GM18870 (cell line): Measurements from ENCODE around the gene NDUFA8.
A peak's percentile ranks its signal among the peaks of the same experiment; 100 is the strongest.

Experiments used
- ATAC-seq: cut with Tn5 transposase; IDR thresholded peaks from one replicate; pipeline ENCODE4 v1.9.1; 2021; ENCODE audit warnings: moderate library complexity; ENCODE audit not compliant: unreplicated experiment

NDUFA8 gene

DNA sequence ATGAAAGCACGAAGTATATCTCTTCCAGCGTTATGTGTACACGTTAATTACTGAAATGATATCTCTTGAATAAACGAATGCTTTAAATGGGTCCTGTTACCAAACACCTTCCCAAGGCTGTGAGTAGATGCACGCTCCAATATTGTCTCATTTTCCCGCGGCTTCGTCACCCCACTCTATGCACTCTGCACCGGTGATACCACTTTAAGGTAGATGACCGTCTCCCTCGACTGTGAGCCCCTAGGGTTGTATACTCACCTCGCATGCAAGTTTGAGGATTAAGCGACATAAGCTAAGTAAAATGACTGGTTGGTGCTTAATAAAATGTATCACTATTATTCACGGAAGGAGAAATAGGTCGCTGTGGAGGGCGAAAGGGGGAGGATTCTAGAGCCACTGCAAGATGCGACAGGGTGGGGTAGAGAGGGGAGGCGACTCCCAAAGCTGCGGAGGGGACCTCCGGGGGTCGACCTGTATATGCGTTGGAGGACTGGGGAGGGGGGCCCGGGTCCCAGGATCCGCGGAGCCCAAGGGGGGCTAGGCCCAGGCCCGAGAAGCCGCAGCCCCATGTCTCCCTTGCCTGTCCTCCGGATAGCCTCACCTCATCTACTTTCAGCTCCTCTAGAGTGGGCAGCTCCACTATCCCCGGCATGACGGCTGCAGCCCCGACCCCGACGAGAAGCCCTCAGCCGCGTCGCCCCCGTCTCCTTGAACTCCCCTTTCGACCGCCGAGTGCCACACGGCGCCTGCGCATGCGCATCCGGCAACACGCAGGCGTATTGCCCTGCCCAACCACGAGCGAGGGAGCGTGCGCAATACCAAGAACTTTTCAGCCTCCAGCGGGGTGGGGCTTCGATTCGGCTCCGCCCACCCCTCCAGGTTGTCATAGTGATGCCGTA, at the start of gene NDUFA8, which contains the start of gene MORN5:
Gene NDUFA8, minus strand, starts transcription at position 754 of the 899 bp plus-strand sequence. Its CDS starts 102 bp downstream, at position 652.
Gene MORN5, plus strand, starts transcription at position 883 of the 899 bp plus-strand sequence. CDS start 65 bp downstream, outside the sequence.
- ATAC-seq: peak; percentile 91

DNA sequence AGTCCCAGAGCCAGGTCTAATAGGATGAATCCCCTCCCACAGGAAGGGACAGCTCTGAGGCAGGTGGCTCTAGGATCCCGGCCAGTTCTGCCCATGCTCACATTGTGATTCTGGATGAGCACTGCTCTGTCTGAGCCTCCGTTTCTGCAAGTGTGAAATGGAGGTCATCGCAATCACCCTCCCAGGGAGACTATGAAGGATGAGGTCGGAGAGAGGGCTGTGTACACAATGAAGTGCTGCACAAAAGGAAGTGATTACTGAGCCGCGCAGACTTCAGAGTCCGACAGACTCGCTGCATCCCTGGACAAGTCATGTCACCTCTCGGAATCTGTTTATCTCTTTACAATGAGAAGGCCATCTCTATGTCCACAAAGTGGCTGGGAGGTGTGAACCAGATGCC, 47.5 kb upstream of the NDUFA8 start:
- ATAC-seq: no peak

DNA sequence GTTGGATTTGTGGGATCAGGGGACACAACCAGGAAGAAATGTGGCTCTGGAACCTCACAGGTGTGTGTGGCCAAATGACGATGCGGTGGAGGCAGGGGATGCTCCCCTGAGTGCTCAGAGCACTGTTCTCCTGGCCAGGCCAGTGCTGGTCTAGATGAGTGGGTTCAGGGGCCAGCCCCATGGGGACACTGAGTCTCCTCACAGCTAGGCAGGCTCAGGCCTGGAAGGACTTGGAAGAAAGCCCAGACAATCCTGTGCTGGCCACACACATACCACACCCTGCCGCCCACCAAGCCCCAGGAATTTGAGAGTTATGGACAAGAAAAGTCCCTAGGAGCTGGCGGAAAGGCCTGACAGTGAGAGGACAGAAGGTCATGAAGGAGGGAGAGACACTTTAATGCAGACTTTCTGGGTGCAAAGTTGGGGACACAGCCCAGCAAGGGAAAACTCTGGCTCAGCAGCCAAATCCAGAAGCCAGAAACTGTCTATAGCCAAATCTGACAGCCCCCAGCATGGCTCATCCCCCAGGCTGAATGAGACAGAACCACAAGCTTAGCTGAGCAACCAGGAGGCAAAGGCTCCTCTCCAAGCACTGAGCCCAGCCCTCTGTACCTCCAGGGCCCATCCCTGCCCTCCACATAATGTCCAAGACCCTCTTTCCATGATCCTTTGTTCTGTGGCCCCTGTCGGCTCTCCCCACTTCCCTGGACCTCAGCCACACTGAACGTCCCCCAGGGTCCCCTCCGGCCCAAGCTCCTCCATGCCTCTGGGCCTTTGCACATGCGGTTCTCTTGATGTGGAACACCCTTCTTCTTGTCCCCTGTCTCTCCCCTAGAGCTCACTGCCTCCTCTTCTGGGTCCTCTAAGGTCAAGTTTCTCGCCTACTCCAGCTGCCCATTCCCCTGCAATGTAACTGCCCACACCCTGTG, 46.8 kb upstream of the NDUFA8 start:
- no peak for ATAC-seq

DNA sequence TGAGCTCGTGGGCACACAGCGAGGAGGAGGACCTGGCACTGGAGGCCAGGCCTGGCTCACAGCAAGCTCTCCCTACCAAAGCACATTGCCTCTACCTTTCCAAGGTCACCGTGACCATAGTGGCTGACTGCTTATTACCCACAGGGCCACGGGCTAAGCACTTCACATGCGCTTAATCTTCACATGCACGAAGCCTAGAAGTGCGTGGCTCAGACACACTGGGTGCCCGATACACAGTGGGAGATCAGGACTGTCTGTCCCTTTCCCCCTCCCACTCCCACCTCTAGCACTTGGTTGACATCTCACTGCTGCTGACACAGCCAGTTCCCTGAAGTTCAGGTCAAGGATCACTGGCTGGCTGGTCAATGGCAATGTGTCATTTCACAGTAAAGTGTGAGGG, 45.6 kb upstream of the NDUFA8 start:
- no peak for ATAC-seq

DNA sequence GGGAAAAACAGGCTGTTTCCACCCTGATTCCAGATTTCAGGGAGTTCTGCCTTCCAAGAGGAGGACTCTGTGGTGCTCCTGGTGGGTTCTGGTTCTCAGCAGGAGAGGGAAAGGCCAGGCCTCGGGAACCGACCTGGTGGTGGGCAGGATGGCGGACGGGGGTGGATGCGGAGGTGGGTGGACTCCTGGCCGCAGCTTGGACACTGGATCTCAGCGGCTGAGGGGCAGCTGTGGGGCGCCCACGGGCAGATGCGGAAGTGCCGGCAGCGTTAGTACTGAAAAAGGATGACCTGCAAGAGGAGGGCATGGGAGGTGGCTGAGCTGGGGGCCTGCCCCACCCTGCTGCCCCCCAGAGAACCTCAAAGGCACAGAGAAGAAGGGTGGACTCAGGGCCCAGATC, 44.9 kb upstream of the NDUFA8 start:
- no peak for ATAC-seq

DNA sequence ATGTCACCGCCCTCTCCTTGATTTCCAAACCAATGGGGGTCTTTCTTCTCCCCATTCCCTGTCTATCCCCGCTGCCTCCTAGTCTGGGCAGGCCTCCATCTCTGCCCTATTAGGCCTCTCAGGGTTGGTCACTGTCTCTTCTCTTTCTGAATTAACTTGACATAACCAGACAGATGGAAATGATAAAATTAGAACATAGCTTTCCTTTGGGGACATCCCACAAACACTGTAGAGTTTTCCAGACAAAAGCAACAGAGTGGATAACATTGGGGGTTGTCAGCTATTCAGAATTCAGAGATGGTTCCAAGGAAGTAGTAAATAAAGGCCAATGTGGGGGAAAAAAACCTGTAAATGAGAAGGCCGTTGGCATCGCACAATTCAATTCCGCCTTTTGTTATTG, 44.5 kb upstream of the NDUFA8 start:
- no peak for ATAC-seq

DNA sequence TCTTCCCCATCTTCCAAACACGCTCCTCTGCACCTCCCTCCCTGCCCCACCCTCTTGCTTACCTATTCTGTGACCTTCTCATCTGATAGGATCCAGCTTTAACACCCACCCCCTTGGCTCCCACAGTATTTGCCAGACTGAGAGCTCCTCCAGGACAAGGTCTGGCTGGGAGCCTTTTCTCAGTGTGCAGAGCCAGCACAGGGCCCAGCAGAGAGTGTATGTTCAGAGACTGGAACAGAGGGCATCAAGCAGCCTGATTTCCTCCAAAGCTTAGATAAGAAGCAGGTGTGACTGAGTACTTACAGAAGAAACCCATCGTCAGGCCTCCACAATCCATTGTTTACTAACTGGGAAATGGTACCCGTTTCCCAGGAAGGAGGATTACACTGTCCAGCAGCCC, 42.5 kb upstream of the NDUFA8 start:
- ATAC-seq: no peak

DNA sequence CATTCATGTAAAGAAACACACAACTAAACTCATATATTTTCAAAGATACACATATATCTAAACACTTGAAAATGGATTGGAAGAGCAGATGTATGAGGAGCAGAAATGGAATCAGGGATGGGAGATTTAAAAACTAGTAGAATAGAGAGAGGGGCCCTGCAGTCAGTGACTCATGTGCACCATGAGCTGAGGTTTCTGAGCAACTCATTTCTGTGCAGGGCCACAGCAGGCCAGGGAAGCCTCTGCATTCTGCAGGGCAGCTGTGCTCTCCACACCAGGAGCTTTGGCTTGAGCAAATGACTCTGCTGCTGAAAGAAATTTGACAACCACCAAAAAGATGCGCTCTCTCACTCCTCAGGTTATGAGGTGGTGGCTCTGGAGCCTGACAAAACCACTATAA, 42.1 kb upstream of the NDUFA8 start:
- no peak for ATAC-seq

DNA sequence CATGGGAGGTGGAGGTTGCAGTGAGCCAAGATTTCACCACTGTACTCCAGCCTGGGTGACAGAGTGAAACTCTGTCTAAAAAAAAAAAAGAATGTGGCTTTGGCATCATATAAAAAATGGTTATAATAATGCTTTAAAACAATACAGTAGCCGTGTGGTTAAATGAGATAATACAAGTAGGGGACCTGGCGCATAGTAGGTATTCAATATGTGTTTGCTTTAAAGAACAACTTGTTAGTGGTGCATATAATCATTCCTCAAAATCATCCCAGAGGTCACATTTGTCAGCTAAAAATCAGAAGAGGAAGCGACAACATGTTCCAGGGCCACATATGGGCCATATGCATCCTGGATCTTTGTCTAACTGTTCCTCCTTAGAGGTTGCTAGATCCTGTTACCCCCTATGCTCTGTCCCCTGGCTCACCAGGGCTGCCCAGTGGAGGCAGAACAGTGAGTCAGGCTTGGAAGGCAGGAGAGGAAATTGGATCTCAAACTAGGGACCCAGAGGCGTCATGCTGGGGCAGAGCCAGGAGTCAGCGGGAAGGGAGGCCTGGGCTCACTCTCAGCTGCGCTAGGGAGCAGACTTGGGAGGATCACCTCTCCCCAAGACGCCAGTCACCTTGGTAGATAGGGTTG, 41.5 kb upstream of the NDUFA8 start:
- no peak for ATAC-seq

DNA sequence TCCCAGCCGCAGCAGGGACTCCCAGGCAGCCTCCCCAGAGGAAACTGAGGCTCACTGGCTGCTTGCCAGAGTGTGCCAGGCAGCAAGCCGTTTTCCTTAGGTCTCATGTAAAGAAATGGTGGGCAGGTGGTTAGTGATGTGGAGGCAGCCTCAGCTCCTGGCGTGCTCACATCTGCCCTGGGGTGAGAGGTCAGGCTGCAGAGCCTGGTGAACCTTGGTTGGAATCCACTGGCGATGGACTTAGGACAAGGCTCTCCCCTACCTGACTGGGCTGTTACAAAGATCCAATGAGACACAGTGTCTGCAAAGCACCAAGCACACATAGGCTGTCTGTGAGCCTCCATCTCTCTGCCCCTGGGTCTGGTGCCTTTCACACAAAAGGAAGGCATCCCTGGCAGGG, 38.3 kb upstream of the NDUFA8 start:
- no peak for ATAC-seq

DNA sequence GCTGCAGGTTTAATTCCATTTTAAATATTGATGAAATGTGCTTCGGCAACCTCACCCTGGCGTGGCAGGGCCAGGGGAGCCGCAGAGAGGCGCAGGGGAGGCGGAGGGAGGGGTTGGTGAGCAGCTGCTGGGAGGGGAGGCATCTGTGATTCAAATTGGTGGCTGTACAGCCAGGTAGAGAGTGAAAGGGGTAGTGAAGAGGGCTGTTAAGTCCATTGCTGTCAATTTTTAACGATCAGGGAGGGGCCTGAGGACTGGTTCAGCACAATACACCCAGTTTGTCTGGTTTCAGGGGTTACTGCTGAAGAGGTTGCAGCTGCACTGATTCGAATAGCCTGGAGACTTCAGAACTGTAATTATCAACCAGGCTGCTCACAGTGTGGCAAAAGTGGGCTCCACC, 37.8 kb upstream of the NDUFA8 start:
- ATAC-seq: peak; percentile 58

DNA sequence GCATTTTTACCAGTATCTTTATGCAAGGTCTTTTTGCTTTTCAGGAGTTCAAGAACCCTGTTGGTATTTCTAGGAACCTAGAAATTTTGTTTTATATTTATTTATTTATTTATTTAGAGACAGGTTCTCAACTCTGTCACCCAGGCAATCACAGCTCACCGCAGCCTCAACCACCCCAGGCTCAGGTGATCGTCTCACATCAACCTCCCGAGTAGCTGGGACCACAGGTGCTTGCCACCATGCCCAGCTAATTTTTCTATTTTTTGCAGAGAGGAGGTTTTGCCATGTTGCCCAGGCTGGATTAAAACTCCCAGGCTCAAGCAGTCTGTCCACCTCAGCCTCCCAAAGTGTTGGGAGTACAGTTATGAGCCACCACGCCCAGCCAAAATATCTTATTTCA, 36.3 kb upstream of the NDUFA8 start:
- ATAC-seq: no peak

DNA sequence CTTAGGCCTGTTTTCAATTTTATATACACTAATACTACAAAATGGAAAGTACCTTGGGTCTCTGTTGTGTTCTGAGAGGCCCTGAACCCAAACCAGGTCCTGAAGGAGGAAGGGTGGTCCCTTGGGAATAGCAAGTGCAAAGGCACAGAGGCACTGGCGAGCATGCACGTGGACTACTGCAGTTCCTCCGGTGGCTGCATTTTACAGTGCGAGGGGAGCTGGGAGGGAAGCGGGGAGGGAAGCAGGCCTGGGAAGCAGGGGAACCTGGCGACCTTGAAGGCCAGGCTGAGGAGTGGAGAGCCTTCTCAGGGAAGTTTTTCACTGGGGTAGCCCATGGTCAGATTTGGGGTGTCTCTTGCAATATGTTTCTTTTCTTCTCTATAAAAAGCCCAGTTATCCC, 34.1 kb upstream of the NDUFA8 start:
- ATAC-seq: no peak

DNA sequence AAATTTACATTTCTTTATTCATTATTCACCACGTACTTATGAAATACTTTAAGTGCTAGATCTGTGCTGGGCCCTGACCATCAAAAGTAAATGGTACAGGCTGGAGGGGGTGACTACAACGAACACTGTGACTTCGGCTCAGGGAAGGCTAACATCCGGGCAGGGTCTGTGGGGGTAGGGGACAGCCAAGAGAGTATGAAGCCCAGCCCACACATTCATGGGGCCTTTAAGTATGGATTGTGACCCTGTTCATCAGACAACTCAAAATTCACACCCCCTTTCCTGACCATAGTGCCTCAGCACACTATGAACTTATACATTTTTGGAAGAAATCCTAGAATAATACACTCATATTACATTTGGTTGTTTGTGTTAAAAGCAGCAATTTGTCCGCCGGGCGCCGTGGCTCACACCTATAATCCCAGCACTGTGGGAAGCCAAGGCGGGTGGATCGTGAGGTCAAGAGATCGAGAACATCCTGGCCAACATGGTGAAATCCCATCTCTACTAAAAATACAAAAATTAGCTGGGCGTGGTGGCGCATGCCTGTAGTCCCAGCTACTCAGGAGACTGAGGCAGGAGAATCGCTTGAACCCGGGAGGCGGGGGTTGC, 33.4 kb upstream of the NDUFA8 start:
- no peak for ATAC-seq

DNA sequence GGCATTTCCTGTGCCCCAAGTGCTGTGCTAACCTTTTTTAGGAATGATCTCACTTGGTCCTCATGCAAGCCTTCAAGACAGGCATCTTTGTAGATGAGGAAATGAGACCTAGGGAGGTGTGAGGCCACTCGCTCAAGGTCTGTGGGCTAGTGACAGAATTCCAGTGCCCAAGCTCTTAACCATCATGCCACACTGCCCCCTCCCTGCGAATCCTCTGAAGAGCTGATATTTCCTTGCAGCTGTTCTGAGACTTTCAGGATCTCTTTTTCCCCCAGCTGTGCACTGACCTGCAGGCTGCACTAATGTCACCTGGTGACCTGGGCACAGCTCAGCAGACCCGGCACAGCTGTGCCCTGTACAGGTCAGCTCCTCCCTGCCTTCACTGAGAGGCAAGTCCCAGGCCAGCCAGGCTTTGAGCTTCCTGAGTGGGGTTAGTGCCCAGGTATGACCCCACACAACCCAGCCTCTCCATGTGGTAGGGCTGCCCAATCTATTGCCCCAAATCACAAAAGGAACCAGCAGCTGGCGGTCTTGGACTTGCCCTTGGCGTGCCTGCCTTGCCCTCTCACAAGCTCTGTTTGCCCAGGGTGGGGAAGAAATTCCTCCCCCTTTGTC, 32.8 kb upstream of the NDUFA8 start:
- ATAC-seq: no peak

DNA sequence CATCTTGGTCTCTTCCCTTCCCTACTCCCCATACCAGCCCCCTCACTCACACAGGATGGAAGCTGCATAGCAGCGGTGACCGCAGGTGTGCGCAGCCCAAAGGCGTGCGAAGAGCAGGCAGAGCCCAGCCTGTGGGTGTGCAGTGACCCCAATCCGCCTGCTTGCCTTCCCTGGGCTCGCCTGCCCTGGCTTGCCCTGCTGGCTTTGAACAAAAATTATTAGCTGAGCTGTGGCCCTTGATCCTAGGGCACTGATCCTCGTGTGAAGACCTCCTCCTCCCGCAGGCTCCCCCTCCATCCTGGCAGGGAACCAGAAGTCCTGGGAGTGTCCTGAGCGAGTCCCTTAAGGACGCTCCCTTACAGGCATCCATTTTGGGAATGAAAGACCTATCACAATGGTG, 32.0 kb upstream of the NDUFA8 start:
- ATAC-seq: no peak

DNA sequence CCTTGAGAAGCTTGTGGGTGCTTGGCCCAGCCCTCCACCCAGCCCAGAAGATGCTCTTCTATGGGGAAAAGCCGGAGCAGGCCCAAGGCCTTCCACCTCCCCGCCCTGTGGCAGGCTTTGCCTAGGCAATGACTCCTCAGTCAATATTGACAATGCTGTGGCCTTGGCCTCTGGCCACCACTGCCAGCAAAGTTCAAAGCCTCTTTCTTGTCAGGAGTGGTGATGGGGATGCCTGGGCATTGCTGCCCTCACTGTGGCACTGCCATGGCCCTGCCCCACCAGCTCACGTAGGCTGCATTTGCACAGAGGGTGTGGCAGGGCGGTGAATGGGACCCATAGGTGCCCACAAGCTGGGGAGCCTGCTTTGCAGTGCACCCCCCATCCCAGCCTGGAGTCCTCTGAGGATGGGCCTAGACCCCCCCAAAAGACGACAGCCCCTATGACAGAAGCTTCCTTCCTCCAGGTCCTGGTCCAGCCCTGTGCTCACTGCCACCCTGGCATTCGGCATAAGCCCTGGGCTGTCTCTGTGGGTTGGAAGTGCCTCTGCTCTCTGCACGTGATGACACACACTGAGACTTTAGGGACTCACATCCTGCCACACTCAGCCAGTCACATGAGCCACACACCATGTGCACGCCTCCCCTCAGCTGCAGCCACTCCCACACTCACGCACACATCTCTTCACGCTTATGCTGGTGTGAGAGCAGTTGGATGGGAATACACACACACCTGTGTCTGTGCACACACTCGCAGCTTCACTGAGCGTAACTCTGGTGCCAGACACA, 31.2 kb upstream of the NDUFA8 start:
- ATAC-seq: no peak

DNA sequence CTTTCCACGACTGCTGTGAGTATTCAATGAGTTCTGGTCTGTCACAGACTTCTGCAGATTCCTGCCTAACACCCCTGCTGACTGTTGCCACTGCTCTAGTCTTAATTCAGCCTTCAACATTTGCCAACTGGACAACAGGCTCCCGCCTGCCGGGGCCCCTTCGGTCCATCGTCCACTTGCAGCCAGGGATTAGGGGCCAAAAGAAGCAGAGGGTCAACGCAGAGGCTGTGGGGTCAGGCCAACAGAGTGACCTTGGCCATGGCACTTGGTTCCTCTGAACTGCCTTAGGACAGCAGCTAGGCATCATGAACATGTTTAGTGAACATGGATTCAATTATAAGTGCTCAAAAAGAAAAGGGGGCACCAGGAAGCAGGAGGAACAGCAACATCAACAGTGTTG, 28.8 kb upstream of the NDUFA8 start:
- ATAC-seq: no peak

DNA sequence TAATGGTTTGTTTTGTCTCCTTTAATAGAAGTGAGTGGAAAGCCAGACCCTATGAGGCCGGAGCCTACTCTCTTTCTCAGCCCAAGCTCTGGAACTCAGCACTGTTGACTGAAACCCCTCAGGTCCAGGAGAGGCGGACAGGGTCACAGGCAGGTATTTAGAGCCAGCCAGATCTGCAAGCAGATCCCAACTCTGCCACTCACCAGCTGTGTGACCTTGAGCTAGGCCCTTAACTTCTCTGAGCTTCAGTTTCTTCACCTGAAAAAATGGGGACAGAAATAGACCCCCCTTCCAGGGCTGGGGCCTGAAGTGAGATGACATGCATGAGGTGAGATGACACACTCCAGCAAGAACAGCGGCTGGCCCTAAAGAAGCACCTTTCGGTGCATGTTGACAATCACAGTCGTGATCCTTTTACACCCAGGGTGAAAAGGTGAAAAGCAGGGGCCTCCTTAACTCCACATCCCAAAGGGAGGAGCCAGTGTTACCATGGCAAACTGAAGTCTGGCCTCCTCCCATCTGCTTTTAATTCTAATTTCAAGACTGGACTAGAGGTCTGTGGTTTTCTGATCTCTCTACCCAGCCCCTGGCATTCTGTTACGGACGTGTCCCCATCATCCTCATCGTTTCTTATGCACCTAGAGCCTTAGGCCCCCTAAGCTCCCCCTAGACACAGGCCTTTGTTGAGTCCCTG, 27.3 kb upstream of the NDUFA8 start:
- no peak for ATAC-seq
